Subcutaneous adipose tissue (tissue), 4 donors: ENCODE measurements around the gene THSD4. TPM values are rescaled to one million over a fixed set of nuclear protein-coding genes. Genes with fewer than 3 reads are reported as not detected.

Source experiments
- CTCF ChIP-seq: fragments of 450-650 bp; IDR thresholded peaks from one replicate; pipeline ENCODE4 v1.5.1; 2016; ENCODE audit warnings: low read depth, mild to moderate bottlenecking, control low read depth, antibody characterized with exemption, moderate library complexity
- total RNA-seq, 4 donors: library from RNA; depleted of rRNA; stranded (reverse); fragments of >200 nt; gene quantifications; one replicate each; pipeline ENCODE4 v1.1.0, GENCODE V29; 2016

Gene THSD4
- total RNA-seq, 4 donors from 2014 or later, result 0.17 to 0.94 (median 0.63) TPM

GRCh38 chr15:71338265-71338664, 223.0 kb downstream of the THSD4 start:
- TF ChIP-seq CTCF, result no peak

GRCh38 chr15:71338827-71339542, 223.7 kb downstream of the THSD4 start:
- TF ChIP-seq CTCF, result no peak

GRCh38 chr15:71341811-71342550, 226.7 kb downstream of the THSD4 start:
- TF ChIP-seq CTCF, result no peak

GRCh38 chr15:71342658-71343057, 227.4 kb downstream of the THSD4 start:
- TF ChIP-seq CTCF, result no peak

- TF ChIP-seq CTCF, result no peak
Observed at GRCh38 chr15:71344316-71344715, 229.0 kb downstream of the THSD4 start.

- no peak for TF ChIP-seq CTCF
Observed at GRCh38 chr15:71345186-71345585, 229.9 kb downstream of the THSD4 start.

- no peak for TF ChIP-seq CTCF
Observed at GRCh38 chr15:71346464-71346863, 231.2 kb downstream of the THSD4 start.
